ENCODE results near the gene GALNT2.

- TF ChIP-seq CTCF (IDR thresholded peaks at IDR 0.05 in 8 of 11, conservative IDR thresholded peaks at IDR 0.05 in 3 of 11) (no peak), POLR2A (IDR thresholded peaks at IDR 0.05) (no peak), POLR2AphosphoS5 (IDR thresholded peaks at IDR 0.05) (no peak)
Measured at GRCh38 chr1:230148126-230148652, 81.2 kb downstream of the GALNT2 start.

All from spleen (tissue), 7 donors.